T-helper 2 cell treated with Interferon-gamma antibody and Interleukin-4, amounts not matched to agents 5 μg/mL and 100 μg/mL, for 36 hours (primary cell): ENCODE measurements around the gene COL5A1.
"Not testable (repeated sequence)": the region's sequence is repeated elsewhere in the genome, so short reads cannot be mapped to it uniquely, and the experiment has no call there.

Experiments
- DNase-seq: peaks from one replicate; pipeline ENCODE4 v3.0.0; 2021; ENCODE audit warnings: low spot score
- H3K27ac Mint-ChIP-seq: one replicate; pipeline ENCODE4 v1.8.0; 2021; ENCODE audit warnings: mild to moderate bottlenecking, mixed read lengths
- H3K27me3 Mint-ChIP-seq: one replicate; pipeline ENCODE4 v1.8.0; 2021; ENCODE audit warnings: low read depth, mixed read lengths
- H3K36me3 Mint-ChIP-seq: one replicate; pipeline ENCODE4 v1.8.0; 2021; ENCODE audit warnings: low read depth, mixed read lengths
- H3K4me1 Mint-ChIP-seq: one replicate; pipeline ENCODE4 v1.8.0; 2021; ENCODE audit warnings: low read depth, mixed read lengths
- H3K4me3 Mint-ChIP-seq: one replicate; pipeline ENCODE4 v1.8.0; 2022; ENCODE audit warnings: mild to moderate bottlenecking, moderate library complexity, mixed read lengths
- H3K9me3 Mint-ChIP-seq: one replicate; pipeline ENCODE4 v1.8.0; 2021; ENCODE audit warnings: mixed read lengths

The COL5A1 gene

GRCh38 chr9:134635351-134636148, 6.1 kb upstream of the COL5A1 start:
- no peak for DNase-seq
- no peak overlapping the region for H3K27ac Mint-ChIP-seq

GRCh38 chr9:134636149-134636507, 5.5 kb upstream of the COL5A1 start:
- Mint-ChIP-seq H3K27ac (no peak overlapping the region), H3K36me3 (no peaks in the 10 kb centered on the region), H3K4me3 (no peak overlapping the region), H3K27me3 (peaks cover 8% of the 10 kb centered on the region), H3K9me3 (no peaks in the 10 kb centered on the region), H3K4me1 (no peaks in the 10 kb centered on the region)
- DNase-seq, result no peak

More at GRCh38 chr9:134635351-134636148, 6.1 kb upstream of the COL5A1 start:
- Mint-ChIP-seq H3K4me1 (no peaks in the 10 kb centered on the region), H3K9me3 (no peaks in the 10 kb centered on the region), H3K27me3 (peaks cover 8% of the 10 kb centered on the region), H3K36me3 (no peaks in the 10 kb centered on the region), H3K4me3 (no peak overlapping the region)

- DNase-seq, result no peak
- Mint-ChIP-seq H3K4me1 (no peaks in the 10 kb centered on the region), H3K4me3 (no peak overlapping the region), H3K36me3 (no peaks in the 10 kb centered on the region), H3K27me3 (peaks cover 8% of the 10 kb centered on the region), H3K9me3 (no peaks in the 10 kb centered on the region), H3K27ac (no peak overlapping the region)
Measured at GRCh38 chr9:134637241-134637640, 4.4 kb upstream of the COL5A1 start.

- H3K4me3 Mint-ChIP-seq, result no peak overlapping the region
- no peak overlapping the region for H3K27ac Mint-ChIP-seq
- no peak for DNase-seq
- H3K4me1 Mint-ChIP-seq, result no peaks in the 10 kb centered on the region
- H3K9me3 Mint-ChIP-seq, result no peaks in the 10 kb centered on the region
- peaks cover 12% of the 10 kb centered on the region for H3K27me3 Mint-ChIP-seq
- H3K36me3 Mint-ChIP-seq, result no peaks in the 10 kb centered on the region
Measured at GRCh38 chr9:134637696-134638501, 3.7 kb upstream of the COL5A1 start.

- Mint-ChIP-seq H3K36me3 (no peaks in the 10 kb centered on the region), H3K9me3 (no peaks in the 10 kb centered on the region), H3K27ac (no peak overlapping the region), H3K4me3 (no peak overlapping the region), H3K27me3 (peaks cover 16% of the 10 kb centered on the region), H3K4me1 (no peaks in the 10 kb centered on the region)
- no peak for DNase-seq
Measured at GRCh38 chr9:134638502-134639090, 3.0 kb upstream of the COL5A1 start.

GRCh38 chr9:134639994-134640393, 1.6 kb upstream of the COL5A1 start:
- Mint-ChIP-seq H3K9me3 (no peaks in the 10 kb centered on the region), H3K36me3 (no peaks in the 10 kb centered on the region), H3K4me1 (no peaks in the 10 kb centered on the region), H3K4me3 (no peak overlapping the region), H3K27ac (no peak overlapping the region), H3K27me3 (peaks cover 16% of the 10 kb centered on the region)
- DNase-seq, result no peak

GRCh38 chr9:134640506-134641172, 964 bp upstream of the COL5A1 start:
- peaks cover 16% of the 10 kb centered on the region for H3K27me3 Mint-ChIP-seq
- H3K36me3 Mint-ChIP-seq, result no peaks in the 10 kb centered on the region
- no peaks in the 10 kb centered on the region for H3K9me3 Mint-ChIP-seq
- H3K4me1 Mint-ChIP-seq, result no peaks in the 10 kb centered on the region
- no peak for DNase-seq
- no peak overlapping the region for H3K4me3 Mint-ChIP-seq
- no peak overlapping the region for H3K27ac Mint-ChIP-seq

GRCh38 chr9:134641990-134642384, 384 bp downstream of the COL5A1 start:
- Mint-ChIP-seq H3K4me1 (no peaks in the 10 kb centered on the region), H3K4me3 (no peak overlapping the region), H3K27ac (no peak overlapping the region), H3K9me3 (no peaks in the 10 kb centered on the region), H3K27me3 (peaks cover 16% of the 10 kb centered on the region), H3K36me3 (no peaks in the 10 kb centered on the region)
- no peak for DNase-seq

GRCh38 chr9:134642385-134643181, 980 bp downstream of the COL5A1 start:
- Mint-ChIP-seq H3K36me3 (no peaks in the 10 kb centered on the region), H3K4me1 (no peaks in the 10 kb centered on the region), H3K4me3 (no peak overlapping the region), H3K9me3 (no peaks in the 10 kb centered on the region), H3K27ac (no peak overlapping the region), H3K27me3 (peaks cover 16% of the 10 kb centered on the region)
- no peak for DNase-seq

- no peak for DNase-seq
- Mint-ChIP-seq H3K9me3 (no peaks in the 10 kb centered on the region), H3K4me1 (no peaks in the 10 kb centered on the region), H3K27me3 (peaks cover 16% of the 10 kb centered on the region), H3K4me3 (no peak overlapping the region), H3K27ac (no peak overlapping the region), H3K36me3 (no peaks in the 10 kb centered on the region)
Measured at GRCh38 chr9:134643222-134643671, 1.6 kb downstream of the COL5A1 start.

- H3K27me3 Mint-ChIP-seq, result peaks cover 16% of the 10 kb centered on the region
- DNase-seq, H3K4me3 Mint-ChIP-seq, H3K4me1 Mint-ChIP-seq, H3K27ac Mint-ChIP-seq, H3K36me3 Mint-ChIP-seq, H3K9me3 Mint-ChIP-seq: not testable (repeated sequence)
Measured at GRCh38 chr9:134644401-134644724, 2.8 kb downstream of the COL5A1 start.

GRCh38 chr9:134644725-134645606, 3.4 kb downstream of the COL5A1 start:
- peaks cover 13% of the 10 kb centered on the region for H3K27me3 Mint-ChIP-seq
- no peak for DNase-seq
- H3K36me3 Mint-ChIP-seq, result no peaks in the 10 kb centered on the region
- no peaks in the 10 kb centered on the region for H3K4me1 Mint-ChIP-seq
- no peaks in the 10 kb centered on the region for H3K9me3 Mint-ChIP-seq
- H3K4me3 Mint-ChIP-seq, result no peak overlapping the region
- no peak overlapping the region for H3K27ac Mint-ChIP-seq
